Renal cortex interstitium (tissue), 3 donors: ENCODE measurements around the gene USP17L19. TPM values are rescaled to one million over a fixed set of nuclear protein-coding genes. Genes with fewer than 3 reads are reported as not detected.

Source experiments
- polyA plus RNA-seq, 3 donors: library from polyadenylated mRNA; unstranded; fragments of 120-200 nt; gene quantifications; one replicate each; pipeline ENCODE4 v1.2.1, GENCODE V29; 2013; ENCODE audit not compliant: insufficient read length in 3 of 3

The USP17L19 gene
- polyA plus RNA-seq, 3 donors, result not detected

Other genes starting within 250 kb of the USP17L19 start
- under 1 TPM in 2 of 3 donors, not detected in 1; 0.11 to 0.20 TPM for gene FAM90A26, start 83.0 kb upstream of the USP17L19 start, polyA plus RNA-seq
- gene USP17L10, start 42.7 kb upstream of the USP17L19 start, polyA plus RNA-seq, result not detected
- not detected for gene USP17L11, start 38.0 kb upstream of the USP17L19 start, polyA plus RNA-seq
- not detected for gene USP17L12, start 33.2 kb upstream of the USP17L19 start, polyA plus RNA-seq
- gene USP17L13, start 28.5 kb upstream of the USP17L19 start, polyA plus RNA-seq, result not detected
- not detected for gene USP17L15, start 19.0 kb upstream of the USP17L19 start, polyA plus RNA-seq
- not detected for gene USP17L17, start 9.5 kb upstream of the USP17L19 start, polyA plus RNA-seq
- not detected for gene USP17L18, start 4.7 kb upstream of the USP17L19 start, polyA plus RNA-seq
- not detected for gene USP17L20, start 4.7 kb downstream of the USP17L19 start, polyA plus RNA-seq
- not detected for gene USP17L21, start 9.5 kb downstream of the USP17L19 start, polyA plus RNA-seq
- not detected for gene USP17L22, start 14.2 kb downstream of the USP17L19 start, polyA plus RNA-seq
- gene USP17L24, start 71.8 kb downstream of the USP17L19 start, polyA plus RNA-seq, result not detected
- gene USP17L25, start 76.5 kb downstream of the USP17L19 start, polyA plus RNA-seq, result not detected
- gene USP17L26, start 81.3 kb downstream of the USP17L19 start, polyA plus RNA-seq, result not detected
- gene USP17L5, start 86.0 kb downstream of the USP17L19 start, polyA plus RNA-seq, result not detected
- not detected for gene USP17L27, start 90.8 kb downstream of the USP17L19 start, polyA plus RNA-seq
- gene USP17L28, start 95.5 kb downstream of the USP17L19 start, polyA plus RNA-seq, result not detected
- gene USP17L29, start 100.3 kb downstream of the USP17L19 start, polyA plus RNA-seq, result not detected
- gene USP17L30, start 109.8 kb downstream of the USP17L19 start, polyA plus RNA-seq, result not detected
- not detected for gene DEFB131A, start 191.0 kb downstream of the USP17L19 start, polyA plus RNA-seq